Measurements from ENCODE around the gene CBX7. TPM values are rescaled to one million over a fixed set of nuclear protein-coding genes. Genes with fewer than 3 reads are reported as not detected.

The CBX7 gene
- total and polyA plus RNA-seq, 9 of the 15 experiments (the other 6 are each of a cell fraction or from before 2014, with no cell fraction given) = 0.04 to 5.2 (median 2.8) TPM

DNA sequence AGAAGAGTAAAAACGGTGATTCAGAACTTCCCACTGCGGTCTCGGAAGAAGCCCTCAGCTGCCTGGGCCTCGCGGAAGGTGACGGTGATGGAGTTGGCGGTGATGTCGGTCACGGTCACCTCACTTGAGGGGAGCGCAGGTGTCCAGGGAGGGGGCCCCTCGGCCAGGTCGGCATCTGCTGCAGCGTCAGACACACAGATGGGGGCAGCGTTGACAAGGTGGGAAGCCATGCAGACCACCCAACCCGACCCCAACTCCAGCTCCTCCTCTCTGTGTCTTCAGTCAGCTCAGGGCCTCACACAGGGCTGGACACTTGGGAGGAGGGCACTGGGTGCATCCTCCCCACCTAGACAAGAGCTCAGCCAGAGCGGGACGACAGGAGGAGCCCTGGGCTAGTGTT, 18.6 kb downstream of the CBX7 start:
- intact Hi-C loops (cut with micrococcal nuclease) (no loop called here), in situ Hi-C loops (cut with MboI) (no loop called here)
- Histone ChIP-seq H2AFZ (ENCODE audit: low read depth, low read length) (no peak overlapping the region), H3K9ac (ENCODE audit: insufficient read depth in 1 of 2, low read depth in 2 of 2, low read length in 2 of 2) (no peak overlapping the region), H3K27ac (ENCODE audit: extremely low read depth, low read depth, low read length) (no peak overlapping the region), H3K9me3 (replicated peaks; ENCODE audit: control insufficient read depth, insufficient read depth, low read depth, low read length) (no peaks in the 10 kb centered on the region), H3K36me3 (ENCODE audit: control insufficient read depth, insufficient read depth, low read length) (no peaks in the 10 kb centered on the region), H3K4me2 (ENCODE audit: insufficient read depth, low read length) (no peak overlapping the region), H3K9me1 (ENCODE audit: control insufficient read depth, insufficient read depth, low read length) (no peaks in the 10 kb centered on the region), H3K79me2 (ENCODE audit: control insufficient read depth, insufficient read depth, low read length) (no peaks in the 10 kb centered on the region), H3K4me3 (no peak overlapping the region), H3K27me3 (ENCODE audit: control insufficient read depth in 2 of 2, insufficient read depth in 2 of 2, low read length in 2 of 2) (no peaks in the 10 kb centered on the region), H4K20me1 (replicated peaks; ENCODE audit: control insufficient read depth, insufficient read depth, low read length) (no peaks in the 10 kb centered on the region), H3K4me1 (replicated peaks in 1 of 2; ENCODE audit: control insufficient read depth in 2 of 2, insufficient read depth in 2 of 2, low read length in 2 of 2) (peaks cover 13 to 28% of the 10 kb centered on the region in 2 experiments)
- no peak for DNase-seq (ENCODE audit: extremely low read depth in 1 of 4, low spot score in 3 of 4)
- 67% methylated on average over 9 of the region's 17 CpGs for WGBS (ENCODE audit: insufficient coverage, low coverage, missing lambda C conversion rate)
- CTCF ChIA-PET (ENCODE audit: low intra/inter-chr PET ratio) = no interaction called here
- no TSS peak for BruUV-seq (replicated peaks)
- ATAC-seq = no peak
- TF ChIP-seq ZNF133 (CRISPR knock-in tag; IDR thresholded peaks at IDR 0.05) (no peak), ADNP (tag; IDR thresholded peaks at IDR 0.05) (no peak), ZNF830 (CRISPR knock-in tag; IDR thresholded peaks at IDR 0.05) (no peak), HIVEP1 (CRISPR knock-in tag; IDR thresholded peaks at IDR 0.05) (no peak), STAG1 (CRISPR knock-in tag; IDR thresholded peaks at IDR 0.05; ENCODE audit: borderline replicate concordance) (no peak), ZBTB1 (CRISPR knock-in tag; IDR thresholded peaks at IDR 0.05; ENCODE audit: borderline replicate concordance, low read depth) (no peak), YBX1 (IDR thresholded peaks at IDR 0.05) (no peak), MBD2 (IDR thresholded peaks at IDR 0.05; ENCODE audit: borderline replicate concordance, low read depth) (no peak), TCF7L2 (IDR thresholded peaks at IDR 0.05; ENCODE audit: low read depth, low read length) (no peak), DIDO1 (tag; IDR thresholded peaks at IDR 0.05; ENCODE audit: low read depth) (no peak), HDAC8 (tag; IDR thresholded peaks at IDR 0.05) (no peak), RFX7 (CRISPR knock-in tag; IDR thresholded peaks at IDR 0.05) (no peak), HSF4 (CRISPR knock-in tag; IDR thresholded peaks at IDR 0.05; ENCODE audit: borderline replicate concordance) (no peak)
- TF ChIP-seq, protein P1, sequence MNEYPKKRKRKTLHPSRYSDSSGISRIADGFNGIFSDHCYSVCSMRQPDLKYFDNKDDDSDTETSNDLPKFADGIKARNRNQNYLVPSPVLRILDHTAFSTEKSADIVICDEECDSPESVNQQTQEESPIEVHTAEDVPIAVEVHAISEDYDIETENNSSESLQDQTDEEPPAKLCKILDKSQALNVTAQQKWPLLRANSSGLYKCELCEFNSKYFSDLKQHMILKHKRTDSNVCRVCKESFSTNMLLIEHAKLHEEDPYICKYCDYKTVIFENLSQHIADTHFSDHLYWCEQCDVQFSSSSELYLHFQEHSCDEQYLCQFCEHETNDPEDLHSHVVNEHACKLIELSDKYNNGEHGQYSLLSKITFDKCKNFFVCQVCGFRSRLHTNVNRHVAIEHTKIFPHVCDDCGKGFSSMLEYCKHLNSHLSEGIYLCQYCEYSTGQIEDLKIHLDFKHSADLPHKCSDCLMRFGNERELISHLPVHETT (CRISPR knock-in tag; conservative IDR thresholded peaks at IDR 0.05 in 1 of 2, IDR thresholded peaks at IDR 0.05 in 1 of 2) = no peak
- TF ChIP-seq, protein P2, sequence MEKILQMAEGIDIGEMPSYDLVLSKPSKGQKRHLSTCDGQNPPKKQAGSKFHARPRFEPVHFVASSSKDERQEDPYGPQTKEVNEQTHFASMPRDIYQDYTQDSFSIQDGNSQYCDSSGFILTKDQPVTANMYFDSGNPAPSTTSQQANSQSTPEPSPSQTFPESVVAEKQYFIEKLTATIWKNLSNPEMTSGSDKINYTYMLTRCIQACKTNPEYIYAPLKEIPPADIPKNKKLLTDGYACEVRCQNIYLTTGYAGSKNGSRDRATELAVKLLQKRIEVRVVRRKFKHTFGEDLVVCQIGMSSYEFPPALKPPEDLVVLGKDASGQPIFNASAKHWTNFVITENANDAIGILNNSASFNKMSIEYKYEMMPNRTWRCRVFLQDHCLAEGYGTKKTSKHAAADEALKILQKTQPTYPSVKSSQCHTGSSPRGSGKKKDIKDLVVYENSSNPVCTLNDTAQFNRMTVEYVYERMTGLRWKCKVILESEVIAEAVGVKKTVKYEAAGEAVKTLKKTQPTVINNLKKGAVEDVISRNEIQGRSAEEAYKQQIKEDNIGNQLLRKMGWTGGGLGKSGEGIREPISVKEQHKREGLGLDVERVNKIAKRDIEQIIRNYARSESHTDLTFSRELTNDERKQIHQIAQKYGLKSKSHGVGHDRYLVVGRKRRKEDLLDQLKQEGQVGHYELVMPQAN (IDR thresholded peaks at IDR 0.05; ENCODE audit: borderline replicate concordance) = no peak
- TF ChIP-seq, protein P3, sequence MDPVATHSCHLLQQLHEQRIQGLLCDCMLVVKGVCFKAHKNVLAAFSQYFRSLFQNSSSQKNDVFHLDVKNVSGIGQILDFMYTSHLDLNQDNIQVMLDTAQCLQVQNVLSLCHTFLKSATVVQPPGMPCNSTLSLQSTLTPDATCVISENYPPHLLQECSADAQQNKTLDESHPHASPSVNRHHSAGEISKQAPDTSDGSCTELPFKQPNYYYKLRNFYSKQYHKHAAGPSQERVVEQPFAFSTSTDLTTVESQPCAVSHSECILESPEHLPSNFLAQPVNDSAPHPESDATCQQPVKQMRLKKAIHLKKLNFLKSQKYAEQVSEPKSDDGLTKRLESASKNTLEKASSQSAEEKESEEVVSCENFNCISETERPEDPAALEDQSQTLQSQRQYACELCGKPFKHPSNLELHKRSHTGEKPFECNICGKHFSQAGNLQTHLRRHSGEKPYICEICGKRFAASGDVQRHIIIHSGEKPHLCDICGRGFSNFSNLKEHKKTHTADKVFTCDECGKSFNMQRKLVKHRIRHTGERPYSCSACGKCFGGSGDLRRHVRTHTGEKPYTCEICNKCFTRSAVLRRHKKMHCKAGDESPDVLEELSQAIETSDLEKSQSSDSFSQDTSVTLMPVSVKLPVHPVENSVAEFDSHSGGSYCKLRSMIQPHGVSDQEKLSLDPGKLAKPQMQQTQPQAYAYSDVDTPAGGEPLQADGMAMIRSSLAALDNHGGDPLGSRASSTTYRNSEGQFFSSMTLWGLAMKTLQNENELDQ (CRISPR knock-in tag; IDR thresholded peaks at IDR 0.05; ENCODE audit: borderline replicate concordance) = no peak
- POLR2A ChIA-PET = interaction anchor here (4.1 kb wide), 1 partner anchor 182 kb away, joined by 20 read pairs; no protein-coding TSS in a partner anchor
- FAIRE-seq = no peak

Data from K562 (cell line).